ENCODE measurements around the gene THRB. TPM values are rescaled to one million over a fixed set of nuclear protein-coding genes. Genes with fewer than 3 reads are reported as not detected.

The THRB gene
- total RNA-seq, 4 donors from 2014 or later, result 3.7 to 11.3 (median 6.1) TPM

DNA sequence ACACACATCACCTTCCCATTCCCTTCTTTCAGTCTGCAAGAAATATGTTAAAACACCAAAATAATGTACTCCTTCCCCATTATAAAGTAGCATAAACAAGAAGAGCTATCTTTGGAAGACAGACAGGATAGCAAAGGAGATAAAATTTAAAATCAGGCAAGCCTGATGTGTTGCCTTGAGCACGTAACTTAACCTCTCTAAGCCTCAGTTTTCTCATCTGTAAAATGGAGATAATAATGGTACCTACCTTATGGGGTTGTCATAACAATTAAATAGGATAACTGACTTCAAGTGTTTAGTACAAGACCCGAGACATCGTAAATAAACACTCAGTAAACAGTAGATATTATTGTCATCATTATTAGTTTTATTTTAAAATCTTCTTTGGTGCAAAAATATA, 407.2 kb downstream of the THRB start:
- no peak for DNase-seq
- 83 to 89% methylated on average over 3 of the region's 3 CpGs for WGBS, 2 donors
- no peak for TF ChIP-seq POLR2A (IDR thresholded peaks at IDR 0.05)
- TF ChIP-seq, protein P1, sequence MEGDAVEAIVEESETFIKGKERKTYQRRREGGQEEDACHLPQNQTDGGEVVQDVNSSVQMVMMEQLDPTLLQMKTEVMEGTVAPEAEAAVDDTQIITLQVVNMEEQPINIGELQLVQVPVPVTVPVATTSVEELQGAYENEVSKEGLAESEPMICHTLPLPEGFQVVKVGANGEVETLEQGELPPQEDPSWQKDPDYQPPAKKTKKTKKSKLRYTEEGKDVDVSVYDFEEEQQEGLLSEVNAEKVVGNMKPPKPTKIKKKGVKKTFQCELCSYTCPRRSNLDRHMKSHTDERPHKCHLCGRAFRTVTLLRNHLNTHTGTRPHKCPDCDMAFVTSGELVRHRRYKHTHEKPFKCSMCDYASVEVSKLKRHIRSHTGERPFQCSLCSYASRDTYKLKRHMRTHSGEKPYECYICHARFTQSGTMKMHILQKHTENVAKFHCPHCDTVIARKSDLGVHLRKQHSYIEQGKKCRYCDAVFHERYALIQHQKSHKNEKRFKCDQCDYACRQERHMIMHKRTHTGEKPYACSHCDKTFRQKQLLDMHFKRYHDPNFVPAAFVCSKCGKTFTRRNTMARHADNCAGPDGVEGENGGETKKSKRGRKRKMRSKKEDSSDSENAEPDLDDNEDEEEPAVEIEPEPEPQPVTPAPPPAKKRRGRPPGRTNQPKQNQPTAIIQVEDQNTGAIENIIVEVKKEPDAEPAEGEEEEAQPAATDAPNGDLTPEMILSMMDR (IDR thresholded peaks at IDR 0.05), result no peak
- H3K4me3 ChIP-seq, result no peak overlapping the region
- H3K9me3 ChIP-seq, result no peaks in the 10 kb centered on the region
- intact Hi-C loops (cut with DNase I), result no loop called here
- H3K4me1 ChIP-seq, result peaks cover 0 to 14% (median 12%) of the 10 kb centered on the region in 3 donors
- H3K27me3 ChIP-seq, result no peaks in the 10 kb centered on the region
- no peaks in the 10 kb centered on the region for H3K36me3 ChIP-seq
- no peak overlapping the region for H3K27ac ChIP-seq

DNA sequence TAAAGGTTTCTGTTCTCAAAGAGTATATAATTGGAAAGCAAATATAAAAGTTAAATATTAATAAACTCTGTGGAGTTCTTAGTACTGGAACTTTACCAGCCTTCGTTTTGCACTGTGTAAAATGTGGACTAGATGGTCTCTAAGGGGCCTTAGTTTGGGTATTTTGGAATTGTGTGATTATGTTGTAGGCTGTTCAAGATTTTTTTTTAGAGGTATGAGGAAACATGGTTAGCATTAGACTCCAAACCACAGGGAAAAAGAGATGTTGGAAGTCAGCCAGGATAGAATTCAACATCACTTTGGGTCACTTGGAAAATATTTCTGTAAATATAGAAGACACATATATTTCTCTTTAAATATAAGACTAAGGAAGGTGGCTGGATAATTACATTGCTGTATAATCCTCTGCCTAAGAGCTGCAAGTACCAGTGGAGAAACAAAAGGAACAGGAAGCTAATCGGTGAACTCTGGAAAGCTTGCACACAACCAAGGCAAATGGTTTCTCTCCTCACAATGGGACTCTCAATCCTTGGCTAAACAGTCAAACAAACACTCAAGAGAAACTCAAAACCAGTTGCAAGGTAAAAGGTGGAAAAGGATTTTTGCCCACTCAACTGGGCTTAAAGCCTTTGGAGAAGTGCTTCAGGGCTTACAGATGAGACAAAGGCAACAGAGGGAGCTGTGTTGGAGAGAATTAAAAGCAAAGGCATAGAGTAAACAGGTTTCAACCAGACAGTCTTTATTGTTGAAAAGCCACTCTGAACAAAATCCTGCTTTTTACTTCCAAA, 407.8 kb downstream of the THRB start:
- Histone ChIP-seq H3K36me3 (no peaks in the 10 kb centered on the region), H3K9me3 (no peaks in the 10 kb centered on the region), H3K27ac (no peak overlapping the region), H3K4me3 (no peak overlapping the region), H3K27me3 (no peaks in the 10 kb centered on the region), H3K4me1 (peaks cover 0 to 14% (median 12%) of the 10 kb centered on the region in 3 donors)
- TF ChIP-seq, protein P1 (IDR thresholded peaks at IDR 0.05), result no peak
- no peak for TF ChIP-seq POLR2A (IDR thresholded peaks at IDR 0.05)
- DNase-seq, result no peak
- WGBS, 2 donors, result 24 to 31% methylated on average over 2 of the region's 2 CpGs
- intact Hi-C loops (cut with DNase I), result no loop called here

DNA sequence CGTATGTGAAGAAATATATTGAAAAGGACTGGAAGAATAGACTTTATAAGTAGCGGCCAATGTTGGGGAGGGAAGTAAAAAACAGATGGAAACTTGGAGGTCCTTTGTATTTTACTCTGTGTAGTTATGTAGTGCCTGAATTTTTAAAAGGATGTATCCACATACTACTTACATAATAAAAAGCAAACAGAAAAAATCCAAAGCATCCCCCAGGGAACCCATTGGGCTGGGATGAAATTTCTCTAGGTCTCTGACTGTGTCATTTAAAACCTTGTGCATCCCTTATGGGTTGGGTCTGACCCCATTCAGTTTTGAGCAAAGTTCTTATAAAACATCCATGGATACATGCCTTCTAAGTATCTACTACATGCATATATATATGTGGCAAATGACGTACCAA, 408.4 kb downstream of the THRB start:
- intact Hi-C loops (cut with DNase I), result no loop called here
- TF ChIP-seq, protein P1 (IDR thresholded peaks at IDR 0.05), result no peak
- no peak for TF ChIP-seq POLR2A (IDR thresholded peaks at IDR 0.05)
- H3K4me1 ChIP-seq, result peaks cover 0 to 14% (median 12%) of the 10 kb centered on the region in 3 donors
- no peak overlapping the region for H3K27ac ChIP-seq
- no peak overlapping the region for H3K4me3 ChIP-seq
- no peak for DNase-seq
- WGBS, 2 donors, result 81 to 92% methylated on average over 3 of the region's 3 CpGs
- H3K9me3 ChIP-seq, result no peaks in the 10 kb centered on the region
- H3K27me3 ChIP-seq, result no peaks in the 10 kb centered on the region
- no peaks in the 10 kb centered on the region for H3K36me3 ChIP-seq

DNA sequence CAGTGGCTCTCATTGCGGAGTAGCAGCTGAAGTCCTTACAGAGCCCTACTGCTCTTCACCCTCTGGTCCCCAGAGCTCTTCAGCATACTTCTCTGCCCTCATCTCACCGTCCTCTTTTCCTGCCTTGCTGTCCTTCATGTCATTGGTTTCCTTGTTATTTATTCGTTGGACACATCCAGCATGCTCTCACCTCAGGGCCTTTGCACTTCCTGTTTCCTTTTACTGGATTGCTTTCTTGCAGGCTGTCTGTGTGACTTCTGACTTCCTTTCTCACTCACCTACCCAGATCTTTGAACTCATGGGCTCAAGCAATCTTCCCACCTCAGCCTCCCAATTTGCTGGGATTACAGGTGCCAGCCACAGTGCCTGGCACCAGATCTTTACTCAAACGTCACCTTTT, 422.5 kb downstream of the THRB start:
- no peaks in the 10 kb centered on the region for H3K27me3 ChIP-seq
- H3K9me3 ChIP-seq, result no peaks in the 10 kb centered on the region
- H3K36me3 ChIP-seq, result no peaks in the 10 kb centered on the region
- no peak for DNase-seq
- intact Hi-C loops (cut with DNase I), result no loop called here
- no peaks in the 10 kb centered on the region for H3K4me1 ChIP-seq
- H3K4me3 ChIP-seq, result no peak overlapping the region
- TF ChIP-seq, protein P1 (IDR thresholded peaks at IDR 0.05), result no peak
- TF ChIP-seq POLR2A (IDR thresholded peaks at IDR 0.05), result no peak
- WGBS, 2 donors, result 73 to 77% methylated on average over 4 of the region's 4 CpGs
- H3K27ac ChIP-seq, result no peak overlapping the region

DNA sequence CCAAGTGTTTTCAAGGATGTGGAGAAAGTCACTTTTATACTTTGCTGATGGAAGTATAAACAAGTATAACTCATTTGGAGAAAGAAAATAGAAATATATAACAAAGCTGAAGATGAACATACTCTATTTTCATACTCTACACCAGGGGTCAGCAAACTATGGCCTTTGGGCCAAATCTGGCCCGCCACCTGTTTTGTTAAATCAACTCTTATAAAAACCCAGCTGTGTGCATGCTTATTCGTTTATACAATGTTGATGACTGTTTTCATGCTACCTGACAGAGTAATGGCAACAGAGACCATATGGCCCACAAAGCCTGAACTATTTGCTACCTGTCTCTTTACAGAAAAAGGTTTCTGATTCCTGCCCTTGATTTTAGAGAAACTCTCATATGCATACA, 425.6 kb downstream of the THRB start:
- Histone ChIP-seq H3K36me3 (no peaks in the 10 kb centered on the region), H3K27ac (no peak overlapping the region), H3K9me3 (no peaks in the 10 kb centered on the region), H3K27me3 (no peaks in the 10 kb centered on the region), H3K4me1 (no peaks in the 10 kb centered on the region), H3K4me3 (no peak overlapping the region)
- intact Hi-C loops (cut with DNase I), result no loop called here
- TF ChIP-seq, protein P1 (IDR thresholded peaks at IDR 0.05), result peak in 1 of 6 experiments; percentile 10
- TF ChIP-seq POLR2A (IDR thresholded peaks at IDR 0.05), result no peak
- DNase-seq, result no peak
- WGBS, 2 donors, result 57 to 63% methylated on average over 2 of the region's 2 CpGs

Data from esophagus squamous epithelium (tissue), 5 donors.